CD14-positive monocyte (primary cell): ENCODE data around the gene CEACAM7. TPM values are rescaled to one million over a fixed set of nuclear protein-coding genes. Genes with fewer than 3 reads are reported as not detected.

Experiments
- DNase-seq, 3 donors: peaks; one replicate each; pipeline ENCODE4 v3.0.0-alpha.2; 2011 to 2022
- H2AFZ ChIP-seq: 2 replicates; pipeline ENCODE4 v1.6.0; 2012; ENCODE audit warnings: mild to moderate bottlenecking, low read depth, low read length, inconsistent platforms; ENCODE audit not compliant: insufficient read depth, poor library complexity, severe bottlenecking
- H3K27ac ChIP-seq, 2 donors: 1 replicate in 1 of 2; 2 replicates in 1 of 2; pipeline ENCODE4 v1.5.1; 2012 to 2013; ENCODE audit warnings: low read length in 2 of 2, control low read depth in 1 of 2, inconsistent platforms in 1 of 2, low read depth in 1 of 2, mild to moderate bottlenecking in 1 of 2
- H3K27me3 ChIP-seq, 2 donors: one replicate each; pipeline versions ENCODE4 v1.6.0 to v1.6.1; 2011 to 2013; ENCODE audit warnings: low read length in 2 of 2; ENCODE audit not compliant: control insufficient read depth in 2 of 2, insufficient read depth in 2 of 2
- H3K36me3 ChIP-seq, 2 donors: replicated peaks in 1 of 2; 1 replicate in 1 of 2; 2 replicates in 1 of 2; pipeline versions ENCODE4 v1.5.1 to v1.6.1; 2012 to 2013; ENCODE audit warnings: low read length in 2 of 2, control low read depth in 1 of 2, inconsistent platforms in 1 of 2, mild to moderate bottlenecking in 1 of 2; ENCODE audit not compliant: insufficient read depth in 2 of 2, control insufficient read depth in 1 of 2
- H3K4me1 ChIP-seq, 2 donors: 1 replicate in 1 of 2; 2 replicates in 1 of 2; pipeline versions ENCODE4 v1.5.1 to v1.6.1; 2012 to 2013; ENCODE audit warnings: low read length in 2 of 2, control low read depth in 1 of 2, inconsistent platforms in 1 of 2, mild to moderate bottlenecking in 1 of 2, moderate library complexity in 1 of 2; ENCODE audit not compliant: insufficient read depth in 2 of 2, control insufficient read depth in 1 of 2
- H3K4me2 ChIP-seq: replicated peaks from 2 replicates; pipeline ENCODE3; 2012; ENCODE audit warnings: low read length, moderate library complexity, mild to moderate bottlenecking; ENCODE audit not compliant: poor library complexity, severe bottlenecking; ENCODE audit errors: extremely low read depth
- H3K4me3 ChIP-seq, 3 experiments: fragments of 200-600 bp in 1 of 3; sonication (generic) in 1 of 3; replicated peaks in 1 of 3; 1 replicate in 2 of 3; 2 replicates in 1 of 3; pipeline ENCODE4 v1.5.1; 2011 to 2013; ENCODE audit warnings: low read length in 3 of 3, mild to moderate bottlenecking in 3 of 3, control low read depth in 2 of 3, low read depth in 2 of 3, inconsistent platforms in 1 of 3, moderate library complexity in 1 of 3
- H3K79me2 ChIP-seq: 2 replicates; pipeline ENCODE4 v1.6.0; 2012; ENCODE audit warnings: mild to moderate bottlenecking, control low read depth, inconsistent platforms, low read length, moderate library complexity; ENCODE audit not compliant: insufficient read depth
- H3K9ac ChIP-seq: 2 replicates; pipeline ENCODE4 v1.6.0; 2017; ENCODE audit warnings: low read length, mild to moderate bottlenecking; ENCODE audit not compliant: insufficient read depth, poor library complexity, severe bottlenecking
- H3K9me3 ChIP-seq, 2 donors: replicated peaks in 1 of 2; 1 replicate in 1 of 2; 2 replicates in 1 of 2; pipeline versions ENCODE4 v1.5.1 to v1.6.1; 2012 to 2013; ENCODE audit warnings: low read length in 2 of 2, control low read depth in 1 of 2; ENCODE audit not compliant: control insufficient read depth in 1 of 2, insufficient read depth in 1 of 2
- H4K20me1 ChIP-seq: 2 replicates; pipeline ENCODE4 v1.6.0; 2012; ENCODE audit warnings: mild to moderate bottlenecking, low read length, control low read depth, moderate library complexity; ENCODE audit not compliant: insufficient read depth
- H3K27ac Mint-ChIP-seq, 7 donors: one replicate each; pipeline ENCODE4 v1.8.0; 2020; ENCODE audit warnings: mild to moderate bottlenecking in 7 of 7, mixed read lengths in 7 of 7, moderate library complexity in 6 of 7, inconsistent platforms in 2 of 7
- H3K27me3 Mint-ChIP-seq, 3 donors: one replicate each; pipeline ENCODE4 v1.8.0; 2021 to 2022; ENCODE audit warnings: low read depth in 3 of 3, mild to moderate bottlenecking in 3 of 3, mixed read lengths in 3 of 3, moderate library complexity in 3 of 3, inconsistent platforms in 1 of 3
- H3K36me3 Mint-ChIP-seq, 2 donors: one replicate each; pipeline ENCODE4 v1.8.0; 2020; ENCODE audit warnings: mixed read lengths in 2 of 2, inconsistent platforms in 1 of 2, mild to moderate bottlenecking in 1 of 2
- H3K4me1 Mint-ChIP-seq: one replicate; pipeline ENCODE4 v1.8.0; 2020; ENCODE audit warnings: mild to moderate bottlenecking, mixed read lengths
- H3K4me3 Mint-ChIP-seq, 2 donors: one replicate each; pipeline ENCODE4 v1.8.0; 2020; ENCODE audit warnings: mild to moderate bottlenecking in 2 of 2, mixed read lengths in 2 of 2, moderate library complexity in 1 of 2
- H3K9me3 Mint-ChIP-seq, 7 donors: one replicate each; pipeline ENCODE4 v1.8.0; 2020 to 2022; ENCODE audit warnings: mixed read lengths in 7 of 7, mild to moderate bottlenecking in 6 of 7, moderate library complexity in 6 of 7, inconsistent platforms in 2 of 7
- WGBS: methylation state at CpG from one replicate; pipeline ENCODE4 v1.1.5; 2013; ENCODE audit warnings: missing lambda C conversion rate; ENCODE audit not compliant: insufficient coverage; 5-methylcytosine and 5-hydroxymethylcytosine counted together
- intact Hi-C, 2 donors: fragments of 100-400 bp; cut with micrococcal nuclease; formaldehyde crosslinking; loops; one replicate each; pipeline versions ENCODE4 v1.15.0 to v1.15.1; 2023
- polyA plus RNA-seq, 3 donors: library from polyadenylated mRNA; depleted of rRNA in 1 of 3; unstranded in 2 of 3; stranded (reverse) in 1 of 3; fragments of 300-500 nt in 2 of 3; fragments of >200 nt in 1 of 3; fragmentation: Illumina TruSeq in 2 of 3; gene quantifications; 1 replicate in 2 of 3; 2 replicates in 1 of 3; pipeline ENCODE4 v1.2.3, GENCODE V29; 2012 to 2021
- TF ChIP-seq, protein P1 (sequence below): fragments of 200-600 bp; IDR thresholded peaks from one replicate; pipeline ENCODE4 v1.8.0; 2022; ENCODE audit warnings: antibody characterized with exemption, mild to moderate bottlenecking

Gene CEACAM7
- polyA plus RNA-seq, 3 donors, result not detected

DNA sequence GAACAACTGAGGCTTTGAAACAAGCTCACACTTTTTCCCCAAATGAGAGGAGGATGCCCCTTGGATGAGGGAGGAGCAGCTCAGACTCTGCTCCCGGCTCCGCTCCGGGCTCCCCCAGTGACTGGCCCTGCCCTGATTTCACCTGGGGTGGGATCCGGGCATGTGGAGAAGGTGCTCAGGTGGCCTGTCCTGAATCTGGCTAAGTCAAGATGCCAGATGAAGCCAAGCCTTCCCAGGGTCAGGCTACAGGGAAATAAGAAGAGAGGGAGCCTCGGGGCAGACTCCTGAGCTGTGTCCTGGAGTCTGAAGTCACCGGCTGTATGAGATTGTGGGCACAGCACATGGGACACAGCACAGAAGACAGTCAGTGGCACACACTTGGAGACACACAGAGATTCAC lies 30.7 kb upstream of the CEACAM7 start:
- peaks cover 10 to 26% (median 23%) of the 10 kb centered on the region in 3 donors for H3K27me3 Mint-ChIP-seq
- no peaks in the 10 kb centered on the region for H3K9me3 Mint-ChIP-seq
- H3K4me3 ChIP-seq, result no peak overlapping the region
- H4K20me1 ChIP-seq, result no peaks in the 10 kb centered on the region
- H3K27ac Mint-ChIP-seq, result no peak overlapping the region
- intact Hi-C loops, result no loop called here
- H3K9me3 ChIP-seq, result no peaks in the 10 kb centered on the region
- H3K4me1 Mint-ChIP-seq, result no peaks in the 10 kb centered on the region
- H3K27ac ChIP-seq, result no peak overlapping the region
- H3K36me3 ChIP-seq, result no peaks in the 10 kb centered on the region
- H3K36me3 Mint-ChIP-seq, result no peaks in the 10 kb centered on the region
- H3K4me1 ChIP-seq, result no peaks in the 10 kb centered on the region
- 92% methylated on average over 6 of the region's 6 CpGs for WGBS
- TF ChIP-seq, protein P1, sequence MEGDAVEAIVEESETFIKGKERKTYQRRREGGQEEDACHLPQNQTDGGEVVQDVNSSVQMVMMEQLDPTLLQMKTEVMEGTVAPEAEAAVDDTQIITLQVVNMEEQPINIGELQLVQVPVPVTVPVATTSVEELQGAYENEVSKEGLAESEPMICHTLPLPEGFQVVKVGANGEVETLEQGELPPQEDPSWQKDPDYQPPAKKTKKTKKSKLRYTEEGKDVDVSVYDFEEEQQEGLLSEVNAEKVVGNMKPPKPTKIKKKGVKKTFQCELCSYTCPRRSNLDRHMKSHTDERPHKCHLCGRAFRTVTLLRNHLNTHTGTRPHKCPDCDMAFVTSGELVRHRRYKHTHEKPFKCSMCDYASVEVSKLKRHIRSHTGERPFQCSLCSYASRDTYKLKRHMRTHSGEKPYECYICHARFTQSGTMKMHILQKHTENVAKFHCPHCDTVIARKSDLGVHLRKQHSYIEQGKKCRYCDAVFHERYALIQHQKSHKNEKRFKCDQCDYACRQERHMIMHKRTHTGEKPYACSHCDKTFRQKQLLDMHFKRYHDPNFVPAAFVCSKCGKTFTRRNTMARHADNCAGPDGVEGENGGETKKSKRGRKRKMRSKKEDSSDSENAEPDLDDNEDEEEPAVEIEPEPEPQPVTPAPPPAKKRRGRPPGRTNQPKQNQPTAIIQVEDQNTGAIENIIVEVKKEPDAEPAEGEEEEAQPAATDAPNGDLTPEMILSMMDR, result no peak
- H3K4me2 ChIP-seq, result no peak overlapping the region
- no peak overlapping the region for H2AFZ ChIP-seq
- no peak overlapping the region for H3K9ac ChIP-seq
- no peaks in the 10 kb centered on the region for H3K27me3 ChIP-seq
- no peak overlapping the region for H3K4me3 Mint-ChIP-seq
- no peaks in the 10 kb centered on the region for H3K79me2 ChIP-seq
- no peak for DNase-seq

DNA sequence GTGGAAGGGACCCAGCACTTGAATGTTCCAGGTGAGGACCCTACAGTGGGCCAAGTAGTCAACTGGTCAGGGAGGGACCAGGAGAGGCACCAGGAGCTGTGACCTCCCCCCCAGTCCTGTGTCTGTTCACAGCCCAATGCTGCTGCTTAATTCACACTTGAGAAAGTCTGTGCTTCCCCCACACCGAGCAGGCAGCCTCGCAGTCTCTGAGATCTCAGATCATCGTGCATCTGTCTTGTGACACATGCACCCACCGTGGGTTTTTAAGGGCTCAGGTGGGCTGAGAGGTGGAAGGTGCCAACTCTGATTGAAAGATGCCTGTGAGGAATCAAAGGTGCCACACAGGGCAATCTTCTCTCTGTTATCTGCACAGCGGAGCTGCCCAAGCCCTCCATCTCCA lies 26.5 kb upstream of the CEACAM7 start:
- H3K27ac ChIP-seq, result no peak overlapping the region
- H3K9ac ChIP-seq, result no peak overlapping the region
- intact Hi-C loops, result no loop called here
- Mint-ChIP-seq H3K27ac (no peak overlapping the region), H3K36me3 (no peaks in the 10 kb centered on the region), H3K27me3 (peaks cover 17 to 25% (median 18%) of the 10 kb centered on the region in 3 donors), H3K4me1 (no peaks in the 10 kb centered on the region), H3K4me3 (no peak overlapping the region), H3K9me3 (no peaks in the 10 kb centered on the region)
- no peaks in the 10 kb centered on the region for H3K79me2 ChIP-seq
- TF ChIP-seq, protein P1, result no peak
- no peak overlapping the region for H3K4me3 ChIP-seq
- no peaks in the 10 kb centered on the region for H3K36me3 ChIP-seq
- H3K27me3 ChIP-seq, result no peaks in the 10 kb centered on the region
- H3K4me1 ChIP-seq, result no peaks in the 10 kb centered on the region
- no peak overlapping the region for H3K4me2 ChIP-seq
- no peak overlapping the region for H2AFZ ChIP-seq
- no peaks in the 10 kb centered on the region for H4K20me1 ChIP-seq
- DNase-seq, result no peak
- H3K9me3 ChIP-seq, result no peaks in the 10 kb centered on the region
- WGBS, result 100% methylated on average over 2 of the region's 5 CpGs
